Erythroblast (primary cell): ENCODE measurements around the gene ANKS3.

Experiments used
- GATA1 ChIP-seq: IDR thresholded peaks from 2 replicates; pipeline ENCODE4 v1.6.1; 2011; ENCODE audit warnings: low read depth, mild to moderate bottlenecking, control low read depth, low read length, moderate library complexity
- POLR2A ChIP-seq: IDR thresholded peaks from 2 replicates; pipeline ENCODE4 v1.6.1; 2011; ENCODE audit warnings: mild to moderate bottlenecking, low read length

DNA sequence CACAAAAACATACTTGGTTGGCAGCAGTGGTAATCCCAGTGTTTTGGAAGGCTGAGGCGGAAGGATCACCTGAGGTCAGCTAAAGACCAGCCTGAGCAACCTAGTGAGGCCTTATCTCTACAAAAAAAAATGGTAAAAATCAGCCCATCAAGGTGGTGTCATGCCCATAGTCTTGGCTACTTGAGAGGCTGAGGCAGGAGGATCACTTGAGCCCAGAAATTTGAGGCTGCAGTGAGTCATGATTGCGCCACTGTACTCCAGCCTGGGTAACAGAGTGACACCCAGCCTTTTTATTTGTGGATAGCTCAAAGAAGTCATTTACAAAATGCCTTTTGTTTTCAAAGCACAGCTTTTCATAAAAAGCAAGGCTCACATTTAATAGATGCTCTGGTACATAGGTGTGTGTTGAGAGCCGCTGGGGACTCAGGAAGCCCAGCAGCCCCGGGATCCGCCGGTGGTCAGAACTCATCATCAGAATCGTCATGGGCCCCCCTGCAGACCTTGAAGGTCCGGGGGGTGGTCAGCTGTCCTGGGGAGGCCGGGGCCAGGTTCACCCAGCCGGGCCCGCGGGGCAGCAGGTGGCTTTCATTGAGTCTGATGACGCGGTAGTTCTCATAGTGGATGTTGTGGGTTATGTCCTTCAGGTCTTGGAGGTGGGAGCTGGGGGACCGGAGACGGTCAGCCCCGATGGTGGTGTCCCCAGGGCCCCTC is 43.4 kb upstream of the ANKS3 start:
- TF ChIP-seq POLR2A (no peak), GATA1 (no peak)
